ENCODE measurements around the gene TDRD9. TPM values are rescaled to one million over a fixed set of nuclear protein-coding genes. Genes with fewer than 3 reads are reported as not detected.

TDRD9 gene
- polyA plus RNA-seq, 4 donors: 0.27 to 0.89 (median 0.45) TPM

DNA sequence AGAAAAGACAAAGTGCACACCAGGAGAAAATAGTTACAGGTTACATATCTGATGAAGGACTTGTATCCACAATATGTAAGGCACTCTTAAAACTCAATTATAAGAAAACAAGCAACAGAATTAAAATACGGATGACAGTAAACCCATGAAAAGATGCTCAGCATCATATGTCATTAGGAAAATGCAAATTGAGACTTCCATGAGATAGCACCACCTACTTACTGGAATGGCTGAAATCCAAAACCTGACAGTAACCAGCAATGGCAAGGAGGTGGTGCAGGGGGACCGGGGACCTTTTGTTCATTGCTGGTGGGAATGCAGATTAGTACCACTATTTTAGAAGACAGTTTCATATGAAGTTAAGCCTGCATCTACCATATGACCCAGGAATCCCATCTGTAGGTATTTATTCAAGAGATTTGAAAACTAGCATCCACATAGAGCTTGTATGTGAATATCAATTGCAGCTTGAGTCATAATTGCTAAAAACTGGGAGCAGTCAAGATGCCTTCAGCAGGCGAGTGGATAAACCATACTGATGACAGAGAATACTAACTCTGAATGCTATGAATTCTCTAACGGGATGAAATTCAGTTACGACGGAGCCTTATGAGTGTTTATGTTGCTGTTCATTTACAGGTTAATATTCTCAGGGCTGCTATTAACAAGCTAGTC lies 113.3 kb downstream of the TDRD9 start:
- no peaks in the 10 kb centered on the region for H3K9me3 ChIP-seq (ENCODE audit: control insufficient read depth in 2 of 2, insufficient read depth in 1 of 2, low read depth in 1 of 2, low read length in 1 of 2)
- H3K27me3 ChIP-seq (ENCODE audit: control insufficient read depth in 3 of 3, insufficient read depth in 3 of 3, low read length in 3 of 3): peaks cover 0 to 4% (median 3%) of the 10 kb centered on the region in 3 donors
- H3K4me1 ChIP-seq (ENCODE audit: control insufficient read depth in 3 of 3, insufficient read depth in 2 of 3, low read depth in 1 of 3, low read length in 2 of 3): no peaks in the 10 kb centered on the region
- no peak for FAIRE-seq
- DNase-seq: no peak
- 84 to 92% (median 90%) methylated on average over 6 of the region's 6 CpGs for WGBS, 3 donors
- H3K4me3 ChIP-seq (ENCODE audit: low read depth in 1 of 3, low read length in 3 of 3): no peak overlapping the region
- no peak overlapping the region for H3K27ac ChIP-seq (ENCODE audit: low read depth in 1 of 3, low read length in 2 of 3)
- no peaks in the 10 kb centered on the region for H3K36me3 ChIP-seq (ENCODE audit: control insufficient read depth in 3 of 3, insufficient read depth in 2 of 3, low read depth in 1 of 3, low read length in 3 of 3)

DNA sequence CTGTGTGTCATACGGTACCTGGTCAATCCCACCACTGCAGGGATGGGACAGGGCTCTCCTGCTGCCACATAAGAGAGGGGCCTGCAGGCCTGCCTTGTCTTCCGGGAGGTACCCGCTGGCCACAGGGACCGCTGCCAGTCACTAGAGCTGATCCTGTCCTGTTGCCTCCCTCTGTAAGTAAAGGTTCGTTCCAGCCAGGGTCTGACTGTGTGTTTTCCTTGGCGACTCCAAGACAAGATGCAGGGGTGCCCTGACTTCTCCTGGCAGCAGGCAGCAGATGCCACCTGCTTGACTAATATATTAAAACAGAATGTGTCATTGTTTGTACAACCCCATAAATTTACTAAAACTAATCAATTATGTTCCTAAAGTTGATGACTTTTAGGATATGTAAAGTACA lies 115.8 kb downstream of the TDRD9 start:
- H3K36me3 ChIP-seq (ENCODE audit: control insufficient read depth in 3 of 3, insufficient read depth in 2 of 3, low read depth in 1 of 3, low read length in 3 of 3): no peaks in the 10 kb centered on the region
- no peak overlapping the region for H3K4me3 ChIP-seq (ENCODE audit: low read depth in 1 of 3, low read length in 3 of 3)
- H3K4me1 ChIP-seq (ENCODE audit: control insufficient read depth in 3 of 3, insufficient read depth in 2 of 3, low read depth in 1 of 3, low read length in 2 of 3): no peaks in the 10 kb centered on the region
- no peak for FAIRE-seq
- DNase-seq: no peak
- WGBS, 3 donors: 86 to 93% (median 89%) methylated on average over 6 of the region's 6 CpGs
- H3K27ac ChIP-seq (ENCODE audit: low read depth in 1 of 3, low read length in 2 of 3): no peak overlapping the region
- peaks cover 0 to 3% (median 2%) of the 10 kb centered on the region in 3 donors for H3K27me3 ChIP-seq (ENCODE audit: control insufficient read depth in 3 of 3, insufficient read depth in 3 of 3, low read length in 3 of 3)
- no peaks in the 10 kb centered on the region for H3K9me3 ChIP-seq (ENCODE audit: control insufficient read depth in 2 of 2, insufficient read depth in 1 of 2, low read depth in 1 of 2, low read length in 1 of 2)

DNA sequence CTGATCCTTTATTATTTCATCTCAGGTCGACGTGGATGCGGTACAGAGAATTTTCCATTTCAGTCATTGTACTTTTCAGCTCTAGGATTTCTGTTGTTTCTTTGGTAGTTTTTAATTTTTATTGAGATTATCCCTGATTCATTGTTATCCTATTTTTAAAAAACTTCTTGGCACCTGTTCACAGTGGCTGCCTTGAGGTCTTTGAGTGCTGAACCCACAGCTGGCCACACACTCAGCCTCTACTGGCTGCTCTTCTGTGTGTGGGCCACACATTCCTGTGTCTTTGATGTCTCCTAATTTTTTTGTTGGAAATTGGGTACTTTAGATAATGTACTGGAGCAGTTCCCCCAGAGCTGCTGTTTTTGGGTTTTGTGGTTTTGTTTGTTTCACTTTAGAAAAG lies 119.5 kb downstream of the TDRD9 start:
- FAIRE-seq (no peak), DNase-seq (no peak)
- no peak overlapping the region for H3K27ac ChIP-seq (ENCODE audit: low read depth in 1 of 3, low read length in 2 of 3)
- H3K9me3 ChIP-seq (ENCODE audit: control insufficient read depth in 2 of 2, insufficient read depth in 1 of 2, low read depth in 1 of 2, low read length in 1 of 2): peaks cover 0 to 4% of the 10 kb centered on the region in 2 donors
- no peak overlapping the region for H3K4me3 ChIP-seq (ENCODE audit: low read depth in 1 of 3, low read length in 3 of 3)
- peaks cover 0 to 2% (median 0%) of the 10 kb centered on the region in 3 donors for H3K27me3 ChIP-seq (ENCODE audit: control insufficient read depth in 3 of 3, insufficient read depth in 3 of 3, low read length in 3 of 3)
- H3K4me1 ChIP-seq (ENCODE audit: control insufficient read depth in 3 of 3, insufficient read depth in 2 of 3, low read depth in 1 of 3, low read length in 2 of 3): no peaks in the 10 kb centered on the region
- H3K36me3 ChIP-seq (ENCODE audit: control insufficient read depth in 3 of 3, insufficient read depth in 2 of 3, low read depth in 1 of 3, low read length in 3 of 3): no peaks in the 10 kb centered on the region
- WGBS, 3 donors: 91 to 94% (median 93%) methylated on average over 3 of the region's 3 CpGs

DNA sequence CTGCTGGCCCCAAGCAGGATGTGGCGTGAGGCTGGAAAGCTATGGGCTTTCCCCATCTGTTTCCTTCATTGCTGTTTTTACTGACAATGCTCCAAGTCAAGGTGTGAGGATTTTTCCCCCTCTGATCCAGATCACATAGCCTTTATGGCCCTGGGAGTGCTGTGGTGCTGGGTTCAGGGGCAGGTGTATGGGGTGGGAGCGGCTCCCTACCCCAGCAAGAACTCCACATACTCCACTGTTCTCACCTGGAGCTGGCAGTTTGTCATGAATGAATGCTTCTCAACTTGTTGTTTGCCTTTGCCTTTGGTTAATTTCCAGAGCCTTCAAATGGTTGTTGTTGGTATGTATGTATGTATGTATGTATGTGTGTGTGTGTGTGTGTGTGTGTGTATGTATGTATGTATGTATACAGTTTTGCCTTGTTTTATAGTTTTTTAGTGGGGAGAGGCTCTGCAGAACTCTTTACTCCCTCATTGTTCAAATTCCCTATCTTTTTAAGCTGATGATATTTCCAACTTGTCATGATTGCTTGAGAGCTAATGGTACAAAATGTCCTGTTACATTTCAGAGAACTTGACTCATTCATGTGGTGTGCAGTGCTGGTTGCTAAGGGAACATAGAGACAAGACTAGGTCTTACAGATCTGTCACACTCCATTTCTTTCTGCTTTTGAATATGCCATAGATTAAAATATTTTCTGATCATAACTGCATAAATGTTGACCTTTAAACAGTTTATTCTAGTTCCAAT lies 120.7 kb downstream of the TDRD9 start:
- FAIRE-seq: no peak
- Histone ChIP-seq H3K27me3 (ENCODE audit: control insufficient read depth in 3 of 3, insufficient read depth in 3 of 3, low read length in 3 of 3) (no peaks in the 10 kb centered on the region), H3K36me3 (ENCODE audit: control insufficient read depth in 3 of 3, insufficient read depth in 2 of 3, low read depth in 1 of 3, low read length in 3 of 3) (no peaks in the 10 kb centered on the region), H3K27ac (ENCODE audit: low read depth in 1 of 3, low read length in 2 of 3) (no peak overlapping the region), H3K9me3 (ENCODE audit: control insufficient read depth in 2 of 2, insufficient read depth in 1 of 2, low read depth in 1 of 2, low read length in 1 of 2) (peaks cover 0 to 4% of the 10 kb centered on the region in 2 donors), H3K4me3 (ENCODE audit: low read depth in 1 of 3, low read length in 3 of 3) (no peak overlapping the region), H3K4me1 (ENCODE audit: control insufficient read depth in 3 of 3, insufficient read depth in 2 of 3, low read depth in 1 of 3, low read length in 2 of 3) (no peaks in the 10 kb centered on the region)
- WGBS, 3 donors: 77 to 87% (median 78%) methylated on average over 2 of the region's 2 CpGs
- DNase-seq: no peak

GRCh38 chr14:104049576-104050240 lies 121.5 kb downstream of the TDRD9 start:
- WGBS, 3 donors: 69 to 78% (median 74%) methylated on average over 9 of the region's 9 CpGs
- Histone ChIP-seq H3K4me3 (ENCODE audit: low read depth in 1 of 3, low read length in 3 of 3) (no peak overlapping the region), H3K4me1 (ENCODE audit: control insufficient read depth in 3 of 3, insufficient read depth in 2 of 3, low read depth in 1 of 3, low read length in 2 of 3) (no peaks in the 10 kb centered on the region), H3K9me3 (ENCODE audit: control insufficient read depth in 2 of 2, insufficient read depth in 1 of 2, low read depth in 1 of 2, low read length in 1 of 2) (peaks cover 0 to 4% of the 10 kb centered on the region in 2 donors), H3K27me3 (ENCODE audit: control insufficient read depth in 3 of 3, insufficient read depth in 3 of 3, low read length in 3 of 3) (no peaks in the 10 kb centered on the region), H3K36me3 (ENCODE audit: control insufficient read depth in 3 of 3, insufficient read depth in 2 of 3, low read depth in 1 of 3, low read length in 3 of 3) (no peaks in the 10 kb centered on the region), H3K27ac (ENCODE audit: low read depth in 1 of 3, low read length in 2 of 3) (no peak overlapping the region)
- FAIRE-seq: no peak
- no peak for DNase-seq

DNA sequence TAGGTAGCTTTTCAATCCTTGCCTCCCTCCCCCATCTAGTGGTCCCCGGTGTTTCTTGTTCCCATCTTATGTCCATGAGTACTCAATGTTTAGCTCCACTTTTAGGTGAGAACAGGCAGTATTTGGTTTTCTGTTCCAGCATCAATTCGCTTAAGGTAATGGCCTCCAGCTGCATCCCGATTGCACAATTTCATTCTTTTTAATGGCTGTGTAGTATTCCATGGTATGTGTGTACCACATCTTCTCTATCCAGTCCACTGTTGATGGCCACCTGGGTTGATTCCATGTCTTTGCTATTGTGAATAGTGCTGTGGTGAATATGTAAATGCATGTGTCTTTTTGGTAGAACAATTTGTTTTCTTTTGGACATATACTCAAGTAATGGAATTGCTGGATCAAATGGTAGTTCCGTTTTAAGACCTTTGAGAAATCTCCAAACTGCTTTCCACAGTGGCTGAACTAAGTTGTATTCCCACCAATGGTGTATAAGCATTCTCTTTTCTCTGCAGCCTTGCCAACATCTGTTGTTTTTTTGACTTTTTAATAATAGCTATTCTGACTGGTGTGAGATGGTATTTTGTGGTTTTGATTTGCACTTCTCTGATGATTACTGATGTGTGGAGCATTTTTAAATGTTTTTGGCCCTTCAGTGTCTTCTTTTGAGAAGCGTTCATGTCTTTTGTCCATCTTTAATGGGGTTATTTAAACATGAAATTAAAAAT lies 123.0 kb downstream of the TDRD9 start:
- no peak overlapping the region for H3K4me3 ChIP-seq (ENCODE audit: low read depth in 1 of 3, low read length in 3 of 3)
- H3K27ac ChIP-seq (ENCODE audit: low read depth in 1 of 3, low read length in 2 of 3): no peak overlapping the region
- H3K4me1 ChIP-seq (ENCODE audit: control insufficient read depth in 3 of 3, insufficient read depth in 2 of 3, low read depth in 1 of 3, low read length in 2 of 3): no peaks in the 10 kb centered on the region
- 88 to 91% (median 89%) methylated on average over 5 of the region's 5 CpGs for WGBS, 3 donors
- H3K36me3 ChIP-seq (ENCODE audit: control insufficient read depth in 3 of 3, insufficient read depth in 2 of 3, low read depth in 1 of 3, low read length in 3 of 3): no peaks in the 10 kb centered on the region
- DNase-seq (no peak), FAIRE-seq (no peak)
- H3K9me3 ChIP-seq (ENCODE audit: control insufficient read depth in 2 of 2, insufficient read depth in 1 of 2, low read depth in 1 of 2, low read length in 1 of 2): peaks cover 0 to 4% of the 10 kb centered on the region in 2 donors
- no peaks in the 10 kb centered on the region for H3K27me3 ChIP-seq (ENCODE audit: control insufficient read depth in 3 of 3, insufficient read depth in 3 of 3, low read length in 3 of 3)

DNA sequence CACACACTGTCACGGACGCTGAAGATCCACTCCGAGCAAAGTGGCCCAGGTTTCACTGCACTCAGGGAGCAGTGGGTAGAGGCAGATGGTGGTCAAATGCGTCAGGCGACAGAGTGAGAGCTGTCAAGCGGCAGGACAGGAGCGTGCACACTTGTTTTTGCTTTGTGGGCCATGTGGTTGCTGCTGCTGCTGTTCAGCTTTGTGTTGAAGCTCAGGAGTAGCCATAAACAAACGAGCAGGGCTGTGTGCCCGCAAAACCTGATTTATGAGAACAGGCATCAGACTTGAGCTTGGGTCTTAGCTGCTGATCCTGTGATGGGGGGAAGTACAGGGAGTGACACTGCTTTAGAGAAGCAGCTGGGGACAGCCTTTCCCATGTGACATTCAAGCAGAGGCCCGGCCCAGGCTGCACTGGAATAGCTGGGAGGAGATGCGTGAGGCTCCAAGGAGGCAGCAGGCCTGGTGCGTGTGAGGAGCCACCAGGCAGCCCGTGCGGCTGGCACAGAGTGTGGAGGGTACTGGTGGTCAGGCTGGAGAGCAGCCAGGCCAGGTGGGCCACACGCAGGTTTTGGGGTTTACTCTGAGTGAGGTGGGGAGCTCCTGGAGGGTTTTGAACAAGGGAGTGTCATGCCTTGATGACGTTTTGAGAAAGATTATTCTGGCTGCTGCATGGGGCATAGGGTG lies 126.1 kb downstream of the TDRD9 start:
- Histone ChIP-seq H3K4me1 (ENCODE audit: control insufficient read depth in 3 of 3, insufficient read depth in 2 of 3, low read depth in 1 of 3, low read length in 2 of 3) (no peaks in the 10 kb centered on the region), H3K27me3 (ENCODE audit: control insufficient read depth in 3 of 3, insufficient read depth in 3 of 3, low read length in 3 of 3) (no peaks in the 10 kb centered on the region), H3K9me3 (ENCODE audit: control insufficient read depth in 2 of 2, insufficient read depth in 1 of 2, low read depth in 1 of 2, low read length in 1 of 2) (peaks cover 0 to 4% of the 10 kb centered on the region in 2 donors), H3K4me3 (ENCODE audit: low read depth in 1 of 3, low read length in 3 of 3) (no peak overlapping the region), H3K36me3 (ENCODE audit: control insufficient read depth in 3 of 3, insufficient read depth in 2 of 3, low read depth in 1 of 3, low read length in 3 of 3) (no peaks in the 10 kb centered on the region), H3K27ac (ENCODE audit: low read depth in 1 of 3, low read length in 2 of 3) (no peak overlapping the region)
- 74 to 80% (median 79%) methylated on average over 16 of the region's 16 CpGs for WGBS, 3 donors
- DNase-seq (no peak), FAIRE-seq (no peak)

DNA sequence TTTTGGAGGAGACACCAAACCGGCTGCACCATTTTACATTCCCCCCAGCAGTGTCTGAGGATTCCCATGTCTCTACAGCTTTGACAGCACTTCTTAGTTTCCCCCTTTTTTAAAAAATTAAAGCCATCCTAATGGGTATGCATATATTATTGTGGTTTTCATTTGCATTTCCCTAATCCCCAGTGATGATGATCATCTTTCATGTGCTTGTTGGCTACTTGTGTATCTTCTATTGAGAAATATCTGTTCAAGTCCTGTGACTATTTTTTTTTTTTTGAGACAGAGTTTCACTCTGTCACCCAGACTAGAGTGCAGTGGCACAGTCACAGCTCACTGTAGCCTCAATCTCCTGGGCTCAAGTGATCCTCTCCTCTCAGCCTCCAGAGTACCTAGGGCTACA lies 134.0 kb downstream of the TDRD9 start:
- FAIRE-seq (no peak), DNase-seq (no peak)
- Histone ChIP-seq H3K4me3 (ENCODE audit: low read depth in 1 of 3, low read length in 3 of 3) (no peak overlapping the region), H3K9me3 (ENCODE audit: control insufficient read depth in 2 of 2, insufficient read depth in 1 of 2, low read depth in 1 of 2, low read length in 1 of 2) (peaks cover 0 to 12% of the 10 kb centered on the region in 2 donors), H3K27me3 (ENCODE audit: control insufficient read depth in 3 of 3, insufficient read depth in 3 of 3, low read length in 3 of 3) (peaks cover 0 to 3% (median 0%) of the 10 kb centered on the region in 3 donors), H3K27ac (ENCODE audit: low read depth in 1 of 3, low read length in 2 of 3) (no peak overlapping the region), H3K4me1 (ENCODE audit: control insufficient read depth in 3 of 3, insufficient read depth in 2 of 3, low read depth in 1 of 3, low read length in 2 of 3) (no peaks in the 10 kb centered on the region), H3K36me3 (ENCODE audit: control insufficient read depth in 3 of 3, insufficient read depth in 2 of 3, low read depth in 1 of 3, low read length in 3 of 3) (no peaks in the 10 kb centered on the region)
- WGBS, 3 donors: 87 to 100% (median 92%) methylated on average over 1 of the region's 1 CpG
